HepG2 (cell line): ENCODE results near the gene FYTTD1. TPM values are rescaled to one million over a fixed set of nuclear protein-coding genes. Genes with fewer than 3 reads are reported as not detected.

Source experiments
- GATAD2A ChIP-seq: IDR thresholded peaks from 2 replicates; pipeline ENCODE4 v1.6.1; 2016
- LCORL ChIP-seq, 2 experiments: fragments of 450-650 bp in 1 of 2; sonication (generic) in 1 of 2; formaldehyde crosslinking in 1 of 2; IDR thresholded peaks; 2 replicates each; pipeline versions ENCODE4 v1.5.0 to v1.6.1; 2017 to 2020; ENCODE audit warnings: antibody characterized with exemption in 1 of 2, missing genetic modification reagents in 1 of 2
- LRRFIP1 ChIP-seq: sonication (generic); formaldehyde crosslinking; conservative IDR thresholded peaks from 2 replicates; pipeline ENCODE4 v1.4.0; 2020; ENCODE audit warnings: missing genetic modification reagents
- MEIS2 ChIP-seq: sonication (generic); formaldehyde crosslinking; IDR thresholded peaks from 2 replicates; pipeline ENCODE4 v1.9.0; 2021; ENCODE audit warnings: mild to moderate bottlenecking, missing genetic modification reagents
- PATZ1 ChIP-seq: sonication (generic); formaldehyde crosslinking; IDR thresholded peaks from 2 replicates; pipeline ENCODE4 v1.4.0; 2020; ENCODE audit warnings: missing genetic modification reagents
- PHB2 ChIP-seq: fragments of 450-650 bp; IDR thresholded peaks from 2 replicates; pipeline ENCODE4 v1.6.1; 2018; ENCODE audit not compliant: partially characterized antibody
- SALL1 ChIP-seq: sonication (generic); formaldehyde crosslinking; IDR thresholded peaks from 2 replicates; pipeline ENCODE4 v1.8.0; 2022; ENCODE audit warnings: mild to moderate bottlenecking, missing genetic modification reagents
- SOX6 ChIP-seq, 2 experiments: fragments of 450-650 bp in 1 of 2; sonication (generic) in 1 of 2; formaldehyde crosslinking in 1 of 2; IDR thresholded peaks; 2 replicates each; pipeline versions ENCODE4 v1.4.0 to v1.6.1; 2017 to 2020; ENCODE audit warnings: antibody characterized with exemption in 1 of 2, mild to moderate bottlenecking in 1 of 2, missing genetic modification reagents in 1 of 2
- THAP9 ChIP-seq: sonication (generic); formaldehyde crosslinking; IDR thresholded peaks from 2 replicates; pipeline ENCODE4; 2020; ENCODE audit warnings: missing genetic modification reagents, mild to moderate bottlenecking, borderline replicate concordance
- ZNF451 ChIP-seq: sonication (generic); formaldehyde crosslinking; IDR thresholded peaks from 2 replicates; pipeline ENCODE4 v1.5.0; 2020; ENCODE audit warnings: mild to moderate bottlenecking, missing genetic modification reagents
- ZNF589 ChIP-seq: sonication (generic); formaldehyde crosslinking; conservative IDR thresholded peaks from 2 replicates; pipeline ENCODE4 v1.8.0; 2022; ENCODE audit warnings: mild to moderate bottlenecking, moderate library complexity, missing genetic modification reagents
- ZNF674 ChIP-seq: sonication (generic); formaldehyde crosslinking; IDR thresholded peaks from 2 replicates; pipeline ENCODE4 v1.5.0; 2020; ENCODE audit warnings: low read depth, mild to moderate bottlenecking, missing genetic modification reagents
- ZNF878 ChIP-seq: sonication (generic); formaldehyde crosslinking; IDR thresholded peaks from 2 replicates; pipeline ENCODE4 v1.8.1; 2023; ENCODE audit warnings: mild to moderate bottlenecking, missing genetic modification reagents, moderate library complexity
- ZNF891 ChIP-seq: sonication (generic); formaldehyde crosslinking; IDR thresholded peaks from 2 replicates; pipeline ENCODE4 v1.5.0; 2020; ENCODE audit warnings: mild to moderate bottlenecking, missing genetic modification reagents
- polyA plus RNA-seq, 8 experiments: library from polyadenylated mRNA; depleted of rRNA in 3 of 8; stranded (reverse) in 7 of 8; unstranded in 1 of 8; fragments of >200 nt; fragmentation: Illumina TruSeq in 4 of 8; extraction: Trizol in 4 of 8; gene quantifications; 2 replicates each; pipeline versions ENCODE4 v1.2.1 to v1.2.3, GENCODE V29; 2011 to 2016; ENCODE audit warnings: low read depth in 4 of 8, missing spikeins in 1 of 8, mixed read lengths in 1 of 8; ENCODE audit not compliant: insufficient read depth in 1 of 8
- total RNA-seq, 5 experiments: library from RNA; depleted of rRNA; stranded (reverse); fragments of >200 nt; fragmentation: Illumina TruSeq; extraction: Trizol; gene quantifications; 2 replicates each; pipeline ENCODE4 v1.2.3, GENCODE V29; 2016; ENCODE audit warnings: low read depth in 1 of 5
- TF ChIP-seq, protein P1 (sequence below): sonication (generic); formaldehyde crosslinking; IDR thresholded peaks from 2 replicates; pipeline ENCODE4 v1.4.0; 2020; ENCODE audit warnings: missing genetic modification reagents
- TF ChIP-seq, protein P2 (sequence below): sonication (generic); formaldehyde crosslinking; IDR thresholded peaks from 2 replicates; pipeline ENCODE4 v1.8.0; 2022; ENCODE audit warnings: missing genetic modification reagents, mild to moderate bottlenecking, borderline replicate concordance

The FYTTD1 gene
- total and polyA plus RNA-seq, 2 of the 13 experiments (the other 11 are each of a cell fraction or from before 2014, with no cell fraction given), result 6.5 to 28.8 TPM

DNA sequence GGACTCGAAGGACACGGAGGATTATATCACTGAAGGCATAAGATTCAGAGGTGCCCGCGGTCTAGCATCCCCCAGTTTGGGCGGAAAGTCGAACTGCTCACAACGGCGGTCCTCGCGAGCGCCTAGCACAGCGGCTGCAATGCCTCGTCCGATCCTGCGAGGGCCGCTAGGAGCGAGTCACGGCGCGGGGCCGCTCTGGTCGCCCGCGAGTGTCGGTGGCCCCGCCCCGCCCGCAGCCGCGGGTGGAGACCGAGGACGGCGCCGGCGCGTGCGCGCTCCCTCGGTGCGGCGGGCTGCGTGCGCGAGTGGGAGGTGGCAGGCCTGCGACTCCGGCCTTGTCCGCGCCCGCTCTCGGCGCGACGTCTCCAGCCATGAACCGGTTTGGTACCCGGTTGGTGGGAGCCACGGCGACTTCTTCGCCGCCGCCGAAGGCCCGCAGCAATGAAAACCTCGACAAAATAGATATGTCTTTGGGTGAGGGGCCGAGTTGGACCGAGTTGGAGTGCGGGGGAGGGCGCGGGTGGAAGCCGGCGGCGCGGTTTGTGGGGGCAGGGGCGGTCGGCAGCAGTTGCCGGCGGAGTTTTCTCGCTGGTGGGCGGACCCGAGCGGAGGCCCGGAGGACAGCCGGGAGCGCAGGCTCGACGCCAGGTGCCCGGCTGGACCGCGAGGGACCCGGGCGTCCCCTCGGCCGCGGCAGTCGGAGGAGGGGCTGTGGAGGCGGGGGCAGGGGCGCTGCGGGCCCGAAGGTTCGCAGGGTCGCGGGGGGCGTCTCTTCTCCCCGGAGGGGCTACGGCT lies at the start of gene FYTTD1 (continued):
- TF ChIP-seq, protein P1, sequence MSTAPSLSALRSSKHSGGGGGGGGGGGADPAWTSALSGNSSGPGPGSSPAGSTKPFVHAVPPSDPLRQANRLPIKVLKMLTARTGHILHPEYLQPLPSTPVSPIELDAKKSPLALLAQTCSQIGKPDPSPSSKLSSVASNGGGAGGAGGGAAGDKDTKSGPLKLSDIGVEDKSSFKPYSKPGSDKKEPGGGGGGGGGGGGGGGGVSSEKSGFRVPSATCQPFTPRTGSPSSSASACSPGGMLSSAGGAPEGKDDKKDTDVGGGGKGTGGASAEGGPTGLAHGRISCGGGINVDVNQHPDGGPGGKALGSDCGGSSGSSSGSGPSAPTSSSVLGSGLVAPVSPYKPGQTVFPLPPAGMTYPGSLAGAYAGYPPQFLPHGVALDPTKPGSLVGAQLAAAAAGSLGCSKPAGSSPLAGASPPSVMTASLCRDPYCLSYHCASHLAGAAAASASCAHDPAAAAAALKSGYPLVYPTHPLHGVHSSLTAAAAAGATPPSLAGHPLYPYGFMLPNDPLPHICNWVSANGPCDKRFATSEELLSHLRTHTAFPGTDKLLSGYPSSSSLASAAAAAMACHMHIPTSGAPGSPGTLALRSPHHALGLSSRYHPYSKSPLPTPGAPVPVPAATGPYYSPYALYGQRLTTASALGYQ (CRISPR knock-in tag), result 0 out of 2 replicates have a peak, but pooled peaks have one; percentile 30
- TF ChIP-seq LRRFIP1 (CRISPR knock-in tag) (no peak), THAP9 (CRISPR knock-in tag) (peak; percentile 47; the same call in 1 of the 2 replicates), PHB2 (no peak), ZNF451 (CRISPR knock-in tag) (peak; percentile 52; the same call in 1 of the 2 replicates), ZNF891 (peak; percentile 83; the same call in 1 of the 2 replicates), SOX6 (IDR thresholded peaks at IDR 0.05) (no peak), SOX6 (CRISPR knock-in tag; IDR thresholded peaks at IDR 0.05) (peak; percentile 28; the same call in 1 of the 2 replicates), MEIS2 (CRISPR knock-in tag) (peak; percentile 73; the same call in 1 of the 2 replicates), LCORL (IDR thresholded peaks at IDR 0.05) (no peak), LCORL (CRISPR knock-in tag; IDR thresholded peaks at IDR 0.05) (peak; percentile 14; the same call in 1 of the 2 replicates), ZNF674 (CRISPR knock-in tag) (0 out of 2 replicates have a peak, but pooled peaks have one; percentile 81), ZNF589 (CRISPR knock-in tag) (peak; percentile 34; the same call in 1 of the 2 replicates), PATZ1 (CRISPR knock-in tag) (0 out of 2 replicates have a peak, but pooled peaks have one; percentile 2), GATAD2A (CRISPR knock-in tag) (peak; percentile 51), ZNF878 (CRISPR knock-in tag) (peak; percentile 41; the same call in 1 of the 2 replicates), SALL1 (CRISPR knock-in tag) (peak; percentile 63; the same call in 1 of the 2 replicates)
- TF ChIP-seq, protein P2, sequence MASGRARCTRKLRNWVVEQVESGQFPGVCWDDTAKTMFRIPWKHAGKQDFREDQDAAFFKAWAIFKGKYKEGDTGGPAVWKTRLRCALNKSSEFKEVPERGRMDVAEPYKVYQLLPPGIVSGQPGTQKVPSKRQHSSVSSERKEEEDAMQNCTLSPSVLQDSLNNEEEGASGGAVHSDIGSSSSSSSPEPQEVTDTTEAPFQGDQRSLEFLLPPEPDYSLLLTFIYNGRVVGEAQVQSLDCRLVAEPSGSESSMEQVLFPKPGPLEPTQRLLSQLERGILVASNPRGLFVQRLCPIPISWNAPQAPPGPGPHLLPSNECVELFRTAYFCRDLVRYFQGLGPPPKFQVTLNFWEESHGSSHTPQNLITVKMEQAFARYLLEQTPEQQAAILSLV (CRISPR knock-in tag), result peak; percentile 28; the same call in 1 of the 2 replicates
